Measurements from ENCODE around the gene PLEKHG2. TPM values are rescaled to one million over a fixed set of nuclear protein-coding genes. Genes with fewer than 3 reads are reported as not detected.
A peak's percentile ranks its signal among the peaks of the same experiment; 100 is the strongest.
"Not testable (repeated sequence)": the region's sequence is repeated elsewhere in the genome, so short reads cannot be mapped to it uniquely, and the experiment has no call there.

PLEKHG2 gene
- 54.9 TPM for polyA plus RNA-seq (ENCODE audit: insufficient read length)

DNA sequence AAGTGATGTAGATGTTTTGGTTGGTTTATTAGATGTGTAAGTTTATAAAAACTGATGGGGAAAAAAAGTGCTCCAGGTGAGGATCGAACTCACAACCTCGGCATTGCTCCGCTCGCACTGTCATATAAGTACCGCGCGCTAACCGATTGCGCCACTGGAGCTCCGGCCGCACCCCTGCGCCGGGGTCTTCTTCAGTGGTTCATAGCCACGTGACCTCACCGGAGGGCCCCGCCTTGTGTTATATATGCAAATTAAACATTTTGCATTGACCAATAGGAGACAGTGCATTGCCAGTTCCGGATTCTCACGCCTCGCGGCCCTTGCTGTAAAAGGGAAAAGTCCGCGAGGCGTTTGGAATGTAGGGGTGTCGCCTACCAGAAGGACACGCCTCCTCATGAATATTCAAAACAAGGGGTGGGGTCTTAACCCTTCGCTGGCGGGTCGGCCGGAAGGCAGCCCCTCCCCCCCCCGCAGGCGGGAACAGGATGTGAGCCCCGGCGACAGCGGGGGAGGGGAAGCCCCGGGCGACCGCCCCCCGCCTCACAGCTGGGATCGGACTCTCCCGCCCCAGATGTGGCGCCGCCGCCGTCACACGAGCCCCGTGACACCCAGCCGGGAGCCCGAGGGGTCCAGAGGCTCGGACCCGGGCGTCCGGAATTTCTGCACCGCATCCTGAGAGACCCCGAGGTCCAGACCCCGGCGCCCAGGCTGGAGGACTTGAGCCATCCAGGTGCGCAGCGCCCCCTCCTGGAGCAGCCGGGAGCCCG is at the start of gene PLEKHG2:
PLEKHG2 (plus strand) TSS at position 570 of the 767 bp plus-strand sequence. CDS start 1,418 bp downstream, outside the sequence.
- DNase-seq, result peak; percentile 99

DNA sequence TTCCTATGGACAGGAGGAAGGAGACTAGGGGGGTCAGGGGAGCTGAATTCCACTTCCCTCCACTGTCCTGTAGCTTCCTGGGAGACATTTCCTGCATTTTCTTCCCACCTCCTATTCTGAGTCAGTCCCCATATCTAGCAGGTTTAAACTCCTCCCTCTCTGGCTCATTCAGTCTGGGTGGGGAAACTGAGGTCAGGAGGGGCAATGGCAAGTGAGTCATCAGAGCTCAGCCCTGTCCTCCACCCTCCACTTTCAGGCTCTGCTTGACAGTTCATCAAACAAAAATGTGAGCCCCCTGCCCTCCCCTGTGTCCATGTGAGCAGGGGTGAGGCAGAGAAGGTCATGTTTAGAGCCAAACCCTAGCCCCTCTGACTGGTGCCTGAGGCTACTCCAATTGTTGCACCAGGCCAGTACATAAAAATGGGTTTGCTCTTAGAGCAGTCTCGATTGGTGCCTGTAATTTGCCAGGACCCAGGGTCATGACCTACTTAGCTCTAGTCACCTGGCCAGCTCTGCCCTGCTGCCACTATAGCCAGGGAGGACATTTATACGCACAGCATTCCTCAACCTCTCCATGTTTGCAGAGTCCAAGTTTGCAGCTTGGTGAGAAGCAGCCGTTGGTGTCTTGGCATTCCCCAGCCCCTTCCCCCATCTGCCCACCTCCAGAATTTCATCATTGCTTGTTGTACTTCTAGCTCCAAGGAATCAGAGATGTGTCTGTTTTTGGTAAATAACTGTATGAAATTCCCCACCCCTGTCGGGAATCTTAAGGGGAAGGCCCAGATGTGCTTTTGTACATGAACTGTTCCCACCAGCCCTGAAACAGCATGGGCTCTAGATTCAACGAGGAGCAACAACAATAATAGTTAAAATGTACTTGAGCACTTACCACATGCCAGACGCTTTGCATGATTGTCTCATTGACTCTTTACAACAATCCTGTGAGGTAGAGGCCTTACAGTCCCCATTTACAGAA is 49.5 kb upstream of the PLEKHG2 start:
- no peak for DNase-seq

GRCh38 chr19:39363901-39364457 is 48.5 kb upstream of the PLEKHG2 start:
- DNase-seq, result peak; percentile 57

DNA sequence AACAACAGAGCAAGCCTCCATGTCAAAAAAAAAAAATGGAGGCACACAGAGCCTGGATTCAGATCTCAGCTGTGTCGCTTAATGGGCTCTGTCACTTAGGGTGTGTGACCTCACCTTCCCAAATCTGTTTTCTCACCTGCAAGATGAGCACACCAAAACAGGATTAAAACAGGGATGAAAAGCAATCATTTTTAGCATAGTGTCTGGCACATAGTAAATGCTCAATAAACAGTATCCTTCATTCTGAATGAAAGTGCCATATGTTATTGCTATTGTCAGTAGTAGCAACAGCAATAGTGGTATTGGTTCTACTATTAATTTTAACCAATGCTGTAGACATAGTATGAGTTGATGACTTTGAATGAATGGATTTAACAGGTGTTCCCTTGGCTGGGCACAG is 46.9 kb upstream of the PLEKHG2 start:
- no peak for DNase-seq

GRCh38 chr19:39369200-39369599 is 43.3 kb upstream of the PLEKHG2 start:
- DNase-seq, result no peak

DNA sequence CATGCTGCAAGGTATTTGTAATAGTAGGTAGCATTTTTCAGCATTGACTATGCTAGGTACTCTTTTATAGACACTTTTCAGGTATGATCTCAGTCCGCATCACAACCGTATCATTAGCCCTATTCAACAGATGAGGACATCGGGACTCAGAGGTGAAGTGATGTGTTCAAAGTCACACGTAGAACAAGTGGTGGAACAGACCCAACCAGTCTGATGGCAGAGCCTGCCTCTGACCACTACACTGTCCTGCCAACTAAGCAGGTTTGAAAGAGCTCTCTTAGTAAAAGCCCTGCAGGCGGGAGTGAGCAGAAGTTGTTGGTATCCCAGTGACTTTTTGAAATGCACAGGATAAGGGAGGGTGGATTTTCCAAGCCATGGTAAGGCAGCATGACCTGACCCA is 41.7 kb upstream of the PLEKHG2 start:
- no peak for DNase-seq

DNA sequence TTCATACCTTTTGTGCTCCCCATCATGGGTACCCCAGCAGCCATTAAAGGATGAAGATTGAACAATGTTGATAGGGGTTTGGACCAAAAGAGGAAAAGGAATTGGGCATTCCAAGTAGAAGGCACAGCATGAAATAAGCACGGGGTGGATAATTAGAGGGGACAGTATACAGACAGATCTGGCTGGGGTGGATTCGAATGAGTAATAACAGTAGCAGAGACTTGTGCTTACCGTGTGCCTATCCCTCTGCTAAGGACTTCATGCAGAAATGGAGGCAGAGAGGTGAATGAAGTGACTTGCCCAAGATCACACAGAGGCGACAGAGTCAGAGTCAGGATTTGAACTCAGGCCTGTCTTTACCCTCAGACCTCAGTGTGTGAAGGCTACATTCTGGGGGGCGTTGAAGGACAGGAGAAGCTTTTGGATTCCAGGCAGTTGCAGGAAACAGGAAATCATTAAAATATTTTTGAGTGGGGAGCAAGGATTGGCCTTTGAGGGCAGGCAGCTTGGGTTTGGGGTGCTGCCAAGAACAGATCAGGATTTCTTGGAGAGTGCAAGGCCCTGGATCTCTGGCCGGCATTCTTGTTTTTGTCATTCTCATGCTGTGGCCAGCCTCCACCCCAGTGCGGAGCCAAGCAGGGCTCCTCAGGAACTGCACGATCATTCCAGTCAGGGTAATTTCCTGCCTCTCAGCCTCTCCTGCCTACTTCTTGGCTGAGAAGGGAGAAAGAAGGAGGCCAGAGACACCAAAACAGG is 40.2 kb upstream of the PLEKHG2 start:
- DNase-seq, result peak; percentile 87

DNA sequence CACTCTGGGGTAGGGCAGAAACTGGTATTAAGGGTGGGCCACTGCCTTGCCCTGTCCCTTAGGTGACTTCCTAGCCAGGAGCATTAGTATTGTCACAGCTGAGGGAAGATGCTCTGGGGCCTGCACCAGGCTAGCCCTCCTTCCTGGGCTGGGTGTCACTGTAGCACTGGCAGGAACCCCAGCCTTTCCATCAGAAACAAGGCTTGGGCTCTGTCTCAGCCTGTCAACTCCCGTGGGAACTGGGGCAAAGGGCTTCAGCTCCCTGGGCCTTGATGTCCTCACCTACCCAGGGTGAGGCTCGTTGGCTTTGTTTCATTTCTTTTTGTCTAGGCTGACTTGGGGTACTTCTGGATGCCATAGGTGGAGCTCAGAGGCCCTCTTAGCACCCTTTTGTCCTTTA is 39.5 kb upstream of the PLEKHG2 start:
- DNase-seq, result no peak

DNA sequence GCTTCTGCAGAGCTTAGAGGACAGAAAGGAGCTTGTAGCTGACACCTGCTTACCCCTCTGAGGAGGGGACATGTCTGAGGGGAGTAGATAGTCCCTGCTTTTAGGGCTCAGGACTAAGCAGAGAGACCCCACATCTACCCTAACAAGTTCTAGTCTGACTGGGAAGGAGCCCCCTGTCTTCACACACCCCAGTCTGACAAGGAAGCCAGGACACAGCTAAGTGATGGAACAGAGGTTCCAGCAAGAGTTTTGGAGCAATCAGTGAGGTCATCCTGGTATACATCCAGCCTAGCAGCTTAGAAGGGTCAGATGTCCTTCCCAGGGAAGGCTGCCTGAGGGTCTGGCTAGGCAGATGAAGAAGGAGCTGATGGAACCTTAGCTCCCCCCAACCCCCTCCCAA is 36.5 kb upstream of the PLEKHG2 start:
- DNase-seq, result no peak

DNA sequence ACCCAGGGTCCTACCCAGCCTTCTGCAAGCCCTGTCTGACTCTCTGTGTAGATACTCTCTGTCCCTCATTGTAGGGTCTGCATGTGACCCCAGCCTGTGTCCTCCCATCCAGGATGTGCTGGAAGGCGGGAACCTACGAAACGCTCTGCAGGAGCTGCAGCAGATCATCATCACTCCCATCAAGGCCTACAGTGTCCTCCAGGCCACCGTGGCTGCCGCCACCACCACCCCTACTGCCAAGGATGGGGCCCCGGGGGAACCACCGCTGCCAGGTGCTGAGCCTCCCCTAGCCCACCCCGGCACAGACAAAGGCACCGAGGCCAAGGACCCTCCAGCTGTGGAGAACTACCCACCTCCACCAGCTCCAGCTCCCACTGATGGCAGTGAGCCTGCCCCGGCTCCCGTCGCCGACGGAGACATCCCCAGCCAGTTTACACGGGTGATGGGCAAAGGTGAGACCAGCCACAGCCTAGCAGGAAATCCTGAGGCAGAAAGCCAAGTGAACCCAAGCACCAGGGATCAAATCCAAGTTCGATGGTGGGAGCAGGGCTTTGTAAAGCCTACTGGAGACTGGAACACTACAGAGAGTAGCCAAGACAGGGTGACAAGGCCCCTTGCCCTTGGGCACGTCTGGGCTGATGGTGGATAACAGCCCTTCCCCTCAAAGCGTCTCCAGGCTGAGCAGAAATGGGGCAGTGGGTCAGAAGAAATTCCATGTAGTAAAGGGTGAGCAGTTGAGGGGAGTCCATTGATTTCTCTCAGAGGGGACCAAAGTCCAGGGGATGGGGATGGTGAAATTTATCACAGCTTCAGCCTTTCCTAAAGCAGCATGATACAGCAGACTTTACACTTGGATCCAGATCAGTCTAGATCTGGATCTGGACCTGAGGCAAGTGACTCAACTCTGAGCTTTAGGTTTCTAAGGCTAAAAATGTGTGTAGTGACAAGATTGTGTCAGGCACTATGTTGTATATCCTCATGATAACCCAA is 34.8 kb upstream of the PLEKHG2 start:
- DNase-seq, result no peak

GRCh38 chr19:39379366-39379765 is 33.1 kb upstream of the PLEKHG2 start:
- not testable (repeated sequence) for DNase-seq

GRCh38 chr19:39379865-39380396 is 32.5 kb upstream of the PLEKHG2 start:
- DNase-seq, result peak; percentile 53

GRCh38 chr19:39380521-39381502 is 31.7 kb upstream of the PLEKHG2 start:
- no peak for DNase-seq

GRCh38 chr19:39381910-39382611 is 30.4 kb upstream of the PLEKHG2 start:
- no peak for DNase-seq

GRCh38 chr19:39382991-39383828 is 29.3 kb upstream of the PLEKHG2 start:
- DNase-seq, result no peak

GRCh38 chr19:39384839-39385568 is 27.5 kb upstream of the PLEKHG2 start:
- DNase-seq, result no peak
